ENCODE results near the gene EED. TPM values are rescaled to one million over a fixed set of nuclear protein-coding genes. Genes with fewer than 3 reads are reported as not detected.

EED gene
- total RNA-seq (10 to 100 TPM; 13.0 to 16.9 (median 14.8) TPM), polyA plus RNA-seq (13.0 TPM)
- long read RNA-seq, donor 1, transcript EED-201 (12 exons, 2,223 nt) = major isoform, 26 of 34 reads
- long read RNA-seq, donor 1, partial matches to known transcripts = 0 of 34 reads
- long read RNA-seq, donor 1, other reads (novel, unspliced or antisense) = 4 of 34 reads
- long read RNA-seq, donor 2, transcript EED-201 (12 exons, 2,223 nt) = major isoform, 9 of 11 reads
- long read RNA-seq, donor 2, partial matches to known transcripts = 0 of 11 reads
- long read RNA-seq, donor 2, other reads (novel, unspliced or antisense) = 2 of 11 reads
- long read RNA-seq, donor 3, transcript EED-201 (12 exons, 2,223 nt) = major isoform, 28 of 44 reads
- long read RNA-seq, donor 3, partial matches to known transcripts = 0 of 44 reads
- long read RNA-seq, donor 3, other reads (novel, unspliced or antisense) = 11 of 44 reads
- long read RNA-seq, donor 4, transcript EED-201 (12 exons, 2,223 nt) = major isoform, 6 of 8 reads
- long read RNA-seq, donor 4, partial matches to known transcripts = 0 of 8 reads
- long read RNA-seq, donor 4, other reads (novel, unspliced or antisense) = 1 of 8 reads

DNA sequence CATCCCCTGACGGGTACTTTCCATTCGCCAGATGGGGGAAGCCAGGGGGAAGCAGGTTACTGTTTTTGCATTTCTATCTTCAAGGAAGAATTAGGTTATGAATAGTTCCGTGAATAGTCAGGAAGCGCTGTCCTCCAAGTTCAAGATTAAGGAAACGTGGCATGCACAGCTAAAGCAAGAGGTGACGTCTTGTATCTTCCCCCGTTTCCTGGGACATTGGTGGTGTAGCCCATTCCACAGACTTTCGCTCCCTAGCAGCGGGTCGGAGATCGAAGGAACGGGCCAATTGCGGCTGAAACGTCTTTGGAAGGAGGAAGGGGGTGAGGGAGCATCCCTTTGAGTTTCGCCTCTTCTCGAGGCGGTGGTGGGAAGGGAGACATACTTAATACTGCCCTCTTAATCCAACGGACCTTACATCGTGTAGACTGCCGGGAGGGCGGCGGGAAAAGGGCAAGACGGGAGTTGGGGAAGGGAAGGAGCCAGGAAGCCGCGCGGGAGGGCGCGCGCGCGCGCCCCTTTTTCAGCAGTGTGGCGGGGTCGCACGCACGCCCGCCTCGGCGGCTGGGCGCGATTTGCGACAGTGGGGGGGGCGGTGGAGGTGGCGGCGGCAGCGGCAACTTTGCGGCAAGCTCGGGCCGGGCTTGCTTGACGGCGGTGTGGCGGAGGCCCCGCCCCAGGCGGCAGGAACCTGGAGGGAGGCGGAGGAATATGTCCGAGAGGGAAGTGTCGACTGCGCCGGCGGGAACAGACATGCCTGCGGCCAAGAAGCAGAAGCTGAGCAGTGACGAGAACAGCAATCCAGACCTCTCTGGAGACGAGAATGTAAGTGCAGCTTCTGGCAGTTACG is at the start of gene EED:
TSS of gene EED (plus strand) at position 232 of the 847 bp plus-strand sequence. CDS start at position 709, 477 bp downstream.
- intact Hi-C loops (cut with DNase I) = no loop called here
- H3K9me3 ChIP-seq (ENCODE audit: control insufficient read depth, low read length) = no peaks in the 10 kb centered on the region

DNA sequence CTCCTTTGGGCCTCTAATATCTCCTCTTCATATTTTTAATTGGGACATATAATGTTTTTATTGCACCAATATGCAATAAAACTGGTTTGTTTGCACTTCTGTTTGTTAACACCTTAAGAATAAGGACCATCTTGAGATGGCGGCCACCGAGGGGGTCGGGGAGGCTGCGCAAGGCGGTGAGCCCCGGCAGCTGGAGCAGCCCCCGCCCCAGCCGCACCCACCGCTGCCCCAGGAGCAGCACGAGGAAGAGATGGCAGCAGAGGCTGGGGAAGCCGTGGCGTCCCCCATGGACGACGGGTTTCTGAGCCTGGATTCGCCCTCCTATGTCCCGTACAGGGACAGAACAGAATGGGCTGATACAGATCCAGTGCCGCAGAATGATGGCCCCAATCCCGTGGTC is 49.6 kb upstream of the EED start:
- WGBS = 93% methylated on average over 18 of the region's 18 CpGs
- intact Hi-C loops (cut with DNase I) = loop anchor here in 3 of 4 donors (5.0 kb wide), 2 partner anchors 128 to 153 kb away; partner anchors contain the start of gene PICALM (in 1 of the 3)
- no peak for ATAC-seq

More for the DNA sequence above, at the start of gene EED:
- peak; percentile 96 to 98 (median 98) for DNase-seq
- Histone ChIP-seq H3K4me1 (ENCODE audit: control insufficient read depth, insufficient read depth, low read length) (peaks cover 5% of the 10 kb centered on the region), H3K4me3 (ENCODE audit: low read length) (peak within 1 kb of the TSS; percentile 97), H3K27ac (ENCODE audit: low read length) (peak within 1 kb of the TSS; percentile 99), H3K27me3 (ENCODE audit: control insufficient read depth, insufficient read depth) (no peaks in the 10 kb centered on the region)
- peak; percentile 96 to 98 for ATAC-seq
- under 1% methylated on average over 64 of the region's 64 CpGs for WGBS

DNA sequence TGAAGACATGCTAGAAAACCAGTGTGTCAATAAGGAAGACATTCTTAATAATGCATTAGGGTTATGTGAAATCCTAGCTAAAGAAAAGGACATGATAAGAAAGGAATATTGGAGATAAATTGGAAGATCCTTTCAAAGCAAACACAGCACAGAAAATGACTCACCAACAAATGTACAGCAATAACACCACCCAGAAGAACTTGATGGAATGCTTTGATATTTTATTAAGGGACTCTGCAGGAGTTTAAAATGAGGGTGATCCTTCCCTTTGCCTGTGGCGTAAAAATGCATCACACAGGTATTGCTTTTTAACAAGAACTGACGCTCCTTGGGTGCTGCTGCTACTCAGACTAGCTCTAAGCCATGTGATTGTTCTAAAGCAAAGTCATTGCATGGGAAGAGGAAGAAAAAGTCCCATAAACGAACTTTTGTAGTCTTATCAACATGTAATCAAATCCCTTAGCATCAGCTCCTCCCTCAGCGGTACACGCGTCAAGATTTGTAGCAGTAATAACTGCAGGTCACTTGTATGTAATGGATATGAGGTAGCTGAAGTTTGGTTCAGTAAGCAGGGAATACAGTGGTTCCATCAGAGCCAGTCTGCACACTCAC is 48.4 kb upstream of the EED start:
- Histone ChIP-seq H3K4me1 (ENCODE audit: control insufficient read depth, insufficient read depth, low read length) (no peaks in the 10 kb centered on the region), H3K27ac (ENCODE audit: low read length) (no peak overlapping the region), H3K9me3 (ENCODE audit: control insufficient read depth, low read length) (no peaks in the 10 kb centered on the region), H3K27me3 (ENCODE audit: control insufficient read depth, insufficient read depth) (no peaks in the 10 kb centered on the region), H3K4me3 (ENCODE audit: low read length) (no peak overlapping the region)
- DNase-seq (no peak), ATAC-seq (no peak)
- WGBS = 66% methylated on average over 6 of the region's 6 CpGs
- intact Hi-C loops (cut with DNase I) = no loop called here

More for the DNA sequence above, 49.6 kb upstream of the EED start:
- Histone ChIP-seq H3K4me1 (ENCODE audit: control insufficient read depth, insufficient read depth, low read length) (no peaks in the 10 kb centered on the region), H3K9me3 (ENCODE audit: control insufficient read depth, low read length) (no peaks in the 10 kb centered on the region), H3K4me3 (ENCODE audit: low read length) (no peak overlapping the region), H3K27me3 (ENCODE audit: control insufficient read depth, insufficient read depth) (no peaks in the 10 kb centered on the region), H3K27ac (ENCODE audit: low read length) (no peak overlapping the region)
- DNase-seq = peak in 2 of 3 donors; percentile 41 to 54

DNA sequence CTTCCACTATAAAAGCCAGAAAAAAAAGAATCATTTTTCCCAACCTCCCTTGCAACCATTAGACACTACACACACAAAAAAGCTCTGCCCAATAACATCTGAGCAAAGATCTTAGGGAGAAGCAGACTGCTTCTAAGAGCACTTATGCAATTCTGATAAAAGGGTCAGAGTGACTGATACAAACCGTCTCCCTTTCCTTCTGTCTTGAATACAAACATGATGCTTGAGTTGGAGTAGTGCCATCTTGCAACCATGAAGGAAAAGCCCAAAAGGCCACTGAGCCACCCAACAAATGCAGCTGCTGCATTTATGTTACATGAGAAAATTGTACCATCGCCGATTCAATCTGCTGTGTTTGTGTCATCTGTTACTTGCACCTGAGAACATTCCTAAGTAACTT is 47.6 kb upstream of the EED start:
- ATAC-seq (no peak), DNase-seq (no peak)
- Histone ChIP-seq H3K4me3 (ENCODE audit: low read length) (no peak overlapping the region), H3K27me3 (ENCODE audit: control insufficient read depth, insufficient read depth) (no peaks in the 10 kb centered on the region), H3K27ac (ENCODE audit: low read length) (no peak overlapping the region), H3K4me1 (ENCODE audit: control insufficient read depth, insufficient read depth, low read length) (no peaks in the 10 kb centered on the region), H3K9me3 (ENCODE audit: control insufficient read depth, low read length) (no peaks in the 10 kb centered on the region)
- WGBS = 68% methylated on average over 3 of the region's 3 CpGs
- intact Hi-C loops (cut with DNase I) = no loop called here

DNA sequence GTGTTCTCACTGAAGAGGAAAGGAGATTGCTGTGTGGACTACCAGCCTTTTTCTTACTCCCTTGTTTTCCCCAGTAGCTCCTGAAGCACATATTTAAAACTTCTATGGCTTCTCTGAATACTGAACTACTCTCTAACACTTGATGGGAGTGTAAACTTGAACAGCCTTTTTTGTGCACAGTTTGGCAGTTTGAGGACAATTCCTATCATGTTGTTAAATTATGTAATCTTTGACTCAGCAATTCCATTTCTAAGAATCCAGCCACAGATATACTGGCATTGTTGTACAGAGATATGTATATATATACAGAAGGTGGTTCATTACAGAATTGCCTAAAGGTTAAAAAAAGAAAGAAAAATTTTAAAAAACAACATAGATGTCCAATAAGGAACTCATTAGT is 47.1 kb upstream of the EED start:
- no peaks in the 10 kb centered on the region for H3K27me3 ChIP-seq (ENCODE audit: control insufficient read depth, insufficient read depth)
- ATAC-seq = no peak
- H3K4me3 ChIP-seq (ENCODE audit: low read length) = no peak overlapping the region
- intact Hi-C loops (cut with DNase I) = no loop called here
- no peaks in the 10 kb centered on the region for H3K9me3 ChIP-seq (ENCODE audit: control insufficient read depth, low read length)
- no peak overlapping the region for H3K27ac ChIP-seq (ENCODE audit: low read length)
- no peak for DNase-seq
- H3K4me1 ChIP-seq (ENCODE audit: control insufficient read depth, insufficient read depth, low read length) = no peaks in the 10 kb centered on the region

DNA sequence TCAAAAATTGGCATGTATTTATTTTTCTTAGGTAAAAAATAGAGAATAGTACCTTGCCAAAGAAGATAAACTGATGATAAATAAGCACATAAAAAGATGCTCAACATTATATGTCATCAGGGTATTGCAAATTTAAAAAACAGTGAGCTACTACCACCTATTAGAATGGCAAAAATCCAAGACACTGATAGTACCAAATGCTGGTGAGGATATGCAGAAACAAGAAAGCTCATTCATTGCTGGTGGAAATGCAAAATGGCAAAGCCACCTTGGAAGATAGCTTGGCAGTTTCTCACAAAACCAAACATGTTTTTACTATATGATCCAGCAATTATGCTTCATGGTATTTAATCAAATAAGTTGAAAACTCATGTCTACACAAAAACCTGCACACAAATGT is 46.4 kb upstream of the EED start:
- DNase-seq (no peak), ATAC-seq (no peak)
- intact Hi-C loops (cut with DNase I) = no loop called here
- no peaks in the 10 kb centered on the region for H3K9me3 ChIP-seq (ENCODE audit: control insufficient read depth, low read length)
- H3K4me3 ChIP-seq (ENCODE audit: low read length) = no peak overlapping the region
- H3K27me3 ChIP-seq (ENCODE audit: control insufficient read depth, insufficient read depth) = no peaks in the 10 kb centered on the region
- no peaks in the 10 kb centered on the region for H3K4me1 ChIP-seq (ENCODE audit: control insufficient read depth, insufficient read depth, low read length)
- H3K27ac ChIP-seq (ENCODE audit: low read length) = no peak overlapping the region

DNA sequence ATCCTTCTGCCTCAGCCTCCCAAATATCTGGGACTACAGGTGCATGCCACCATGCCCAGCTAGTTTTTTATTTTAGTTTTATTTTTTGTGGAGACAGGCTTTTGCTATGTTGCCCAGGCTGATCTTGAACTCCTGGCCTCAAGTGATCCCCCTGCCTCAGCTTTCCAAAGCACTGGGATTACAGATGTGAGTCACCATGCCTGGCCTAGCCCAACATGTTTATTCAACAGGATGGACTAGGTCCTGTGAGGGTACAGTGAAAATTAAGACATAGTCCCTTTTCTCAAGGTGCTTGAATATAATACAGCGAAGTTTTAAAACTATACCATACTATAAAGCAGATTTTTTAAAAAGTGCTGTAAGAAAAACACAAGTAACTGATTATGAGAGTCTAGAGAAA is 45.2 kb upstream of the EED start:
- DNase-seq (no peak), ATAC-seq (no peak)
- Histone ChIP-seq H3K27ac (ENCODE audit: low read length) (no peak overlapping the region), H3K27me3 (ENCODE audit: control insufficient read depth, insufficient read depth) (no peaks in the 10 kb centered on the region), H3K9me3 (ENCODE audit: control insufficient read depth, low read length) (no peaks in the 10 kb centered on the region), H3K4me1 (ENCODE audit: control insufficient read depth, insufficient read depth, low read length) (no peaks in the 10 kb centered on the region), H3K4me3 (ENCODE audit: low read length) (no peak overlapping the region)
- 97% methylated on average over 1 of the region's 1 CpG for WGBS
- intact Hi-C loops (cut with DNase I) = no loop called here

DNA sequence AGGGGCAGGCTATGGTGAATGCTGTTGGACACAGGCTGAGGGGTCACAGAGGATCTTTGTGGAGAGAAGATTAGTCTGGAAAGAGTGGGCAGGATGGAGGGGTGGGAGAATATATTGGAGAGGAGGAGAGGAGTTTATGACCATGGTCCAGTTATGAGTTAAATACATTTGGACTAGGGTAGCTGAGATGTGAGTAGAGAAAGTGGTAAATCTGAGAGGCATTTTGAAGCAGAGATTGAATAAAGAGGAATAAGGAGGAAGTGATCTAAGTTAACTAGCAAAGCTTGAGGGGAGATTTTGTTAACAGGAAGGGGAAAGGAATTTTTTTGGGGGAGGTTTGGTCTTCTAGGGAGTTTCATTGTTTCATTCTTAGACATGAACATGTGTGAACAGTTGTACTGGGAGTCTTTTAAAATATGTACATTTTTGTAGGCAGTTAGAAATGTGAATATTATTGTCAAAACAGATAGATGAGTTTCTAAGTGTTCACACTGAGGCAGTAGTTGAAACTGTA is 43.1 kb upstream of the EED start:
- no peak overlapping the region for H3K27ac ChIP-seq (ENCODE audit: low read length)
- ATAC-seq (no peak), DNase-seq (no peak)
- H3K9me3 ChIP-seq (ENCODE audit: control insufficient read depth, low read length) = no peaks in the 10 kb centered on the region
- no peaks in the 10 kb centered on the region for H3K27me3 ChIP-seq (ENCODE audit: control insufficient read depth, insufficient read depth)
- no peaks in the 10 kb centered on the region for H3K4me1 ChIP-seq (ENCODE audit: control insufficient read depth, insufficient read depth, low read length)
- intact Hi-C loops (cut with DNase I) = no loop called here
- H3K4me3 ChIP-seq (ENCODE audit: low read length) = no peak overlapping the region

- Histone ChIP-seq H3K27me3 (ENCODE audit: control insufficient read depth, insufficient read depth) (no peaks in the 10 kb centered on the region), H3K27ac (ENCODE audit: low read length) (no peak overlapping the region), H3K9me3 (ENCODE audit: control insufficient read depth, low read length) (no peaks in the 10 kb centered on the region), H3K4me1 (ENCODE audit: control insufficient read depth, insufficient read depth, low read length) (no peaks in the 10 kb centered on the region), H3K4me3 (ENCODE audit: low read length) (peak overlapping the region; percentile 75)
- ATAC-seq (peak; percentile 18 to 46), DNase-seq (no peak)
- intact Hi-C loops (cut with DNase I) = no loop called here
These were observed 42.6 kb upstream of the EED start for GRCh38 chr11:86202013-86202336.

- no peaks in the 10 kb centered on the region for H3K9me3 ChIP-seq (ENCODE audit: control insufficient read depth, low read length)
- no peak overlapping the region for H3K4me3 ChIP-seq (ENCODE audit: low read length)
- H3K4me1 ChIP-seq (ENCODE audit: control insufficient read depth, insufficient read depth, low read length) = no peaks in the 10 kb centered on the region
- intact Hi-C loops (cut with DNase I) = no loop called here
- WGBS = 92% methylated on average over 1 of the region's 1 CpG
- DNase-seq = no peak
- no peaks in the 10 kb centered on the region for H3K27me3 ChIP-seq (ENCODE audit: control insufficient read depth, insufficient read depth)
- H3K27ac ChIP-seq (ENCODE audit: low read length) = no peak overlapping the region
- no peak for ATAC-seq
These were observed 40.2 kb upstream of the EED start for GRCh38 chr11:86204356-86204755.

All from right cardiac atrium (tissue), 5 donors.